ENCODE data around the gene MALRD1. TPM values are rescaled to one million over a fixed set of nuclear protein-coding genes. Genes with fewer than 3 reads are reported as not detected.

MALRD1 gene
- total RNA-seq, 1 donor from 2014 or later: 0.28 TPM

- Mint-ChIP-seq H3K27ac (ENCODE audit: unreplicated experiment) (no peak overlapping the region), H3K9me3 (ENCODE audit: unreplicated experiment) (no peaks in the 10 kb centered on the region), H3K27me3 (ENCODE audit: unreplicated experiment) (no peaks in the 10 kb centered on the region), H3K4me1 (ENCODE audit: unreplicated experiment) (no peaks in the 10 kb centered on the region), H3K36me3 (ENCODE audit: low read depth, unreplicated experiment) (no peaks in the 10 kb centered on the region), H3K4me3 (ENCODE audit: unreplicated experiment) (no peak overlapping the region)
- no peak for DNase-seq (ENCODE audit: low spot score)
- TF ChIP-seq, protein P1, sequence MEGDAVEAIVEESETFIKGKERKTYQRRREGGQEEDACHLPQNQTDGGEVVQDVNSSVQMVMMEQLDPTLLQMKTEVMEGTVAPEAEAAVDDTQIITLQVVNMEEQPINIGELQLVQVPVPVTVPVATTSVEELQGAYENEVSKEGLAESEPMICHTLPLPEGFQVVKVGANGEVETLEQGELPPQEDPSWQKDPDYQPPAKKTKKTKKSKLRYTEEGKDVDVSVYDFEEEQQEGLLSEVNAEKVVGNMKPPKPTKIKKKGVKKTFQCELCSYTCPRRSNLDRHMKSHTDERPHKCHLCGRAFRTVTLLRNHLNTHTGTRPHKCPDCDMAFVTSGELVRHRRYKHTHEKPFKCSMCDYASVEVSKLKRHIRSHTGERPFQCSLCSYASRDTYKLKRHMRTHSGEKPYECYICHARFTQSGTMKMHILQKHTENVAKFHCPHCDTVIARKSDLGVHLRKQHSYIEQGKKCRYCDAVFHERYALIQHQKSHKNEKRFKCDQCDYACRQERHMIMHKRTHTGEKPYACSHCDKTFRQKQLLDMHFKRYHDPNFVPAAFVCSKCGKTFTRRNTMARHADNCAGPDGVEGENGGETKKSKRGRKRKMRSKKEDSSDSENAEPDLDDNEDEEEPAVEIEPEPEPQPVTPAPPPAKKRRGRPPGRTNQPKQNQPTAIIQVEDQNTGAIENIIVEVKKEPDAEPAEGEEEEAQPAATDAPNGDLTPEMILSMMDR (IDR thresholded peaks at IDR 0.05; ENCODE audit: unreplicated experiment): no peak
Observed at GRCh38 chr10:19572056-19572455, 523.5 kb downstream of the MALRD1 start.

DNA sequence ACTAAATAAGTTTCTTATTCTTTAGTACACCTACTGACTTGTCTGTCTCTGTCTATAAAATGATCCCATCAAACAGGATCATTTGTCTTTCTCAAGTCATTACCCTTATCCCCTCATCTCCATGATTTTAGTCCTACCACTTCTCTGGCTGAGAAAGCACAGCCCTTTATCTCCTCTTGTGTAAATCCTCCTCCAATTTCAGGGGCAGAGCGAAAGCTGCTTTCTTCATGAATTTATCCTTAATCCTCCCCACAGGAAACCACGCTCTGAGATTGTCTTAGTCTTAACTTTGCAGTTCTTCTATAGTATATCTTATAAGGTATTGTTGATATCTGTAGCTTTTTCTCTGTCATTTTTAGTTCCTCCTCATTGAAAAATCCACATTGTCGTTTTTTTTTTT, 528.0 kb downstream of the MALRD1 start:
- Mint-ChIP-seq H3K27me3 (ENCODE audit: unreplicated experiment) (no peaks in the 10 kb centered on the region), H3K4me3 (ENCODE audit: unreplicated experiment) (no peak overlapping the region), H3K9me3 (ENCODE audit: unreplicated experiment) (no peaks in the 10 kb centered on the region), H3K36me3 (ENCODE audit: low read depth, unreplicated experiment) (no peaks in the 10 kb centered on the region), H3K27ac (ENCODE audit: unreplicated experiment) (no peak overlapping the region), H3K4me1 (ENCODE audit: unreplicated experiment) (no peaks in the 10 kb centered on the region)
- no peak for DNase-seq (ENCODE audit: low spot score)
- TF ChIP-seq, protein P1 (IDR thresholded peaks at IDR 0.05; ENCODE audit: unreplicated experiment): no peak

- Mint-ChIP-seq H3K27me3 (ENCODE audit: unreplicated experiment) (no peaks in the 10 kb centered on the region), H3K4me3 (ENCODE audit: unreplicated experiment) (no peak overlapping the region), H3K9me3 (ENCODE audit: unreplicated experiment) (no peaks in the 10 kb centered on the region), H3K36me3 (ENCODE audit: low read depth, unreplicated experiment) (no peaks in the 10 kb centered on the region), H3K27ac (ENCODE audit: unreplicated experiment) (no peak overlapping the region), H3K4me1 (ENCODE audit: unreplicated experiment) (no peaks in the 10 kb centered on the region)
- TF ChIP-seq, protein P1 (IDR thresholded peaks at IDR 0.05; ENCODE audit: unreplicated experiment): no peak
- no peak for DNase-seq (ENCODE audit: low spot score)
Observed at GRCh38 chr10:19577381-19577780, 528.8 kb downstream of the MALRD1 start.

DNA sequence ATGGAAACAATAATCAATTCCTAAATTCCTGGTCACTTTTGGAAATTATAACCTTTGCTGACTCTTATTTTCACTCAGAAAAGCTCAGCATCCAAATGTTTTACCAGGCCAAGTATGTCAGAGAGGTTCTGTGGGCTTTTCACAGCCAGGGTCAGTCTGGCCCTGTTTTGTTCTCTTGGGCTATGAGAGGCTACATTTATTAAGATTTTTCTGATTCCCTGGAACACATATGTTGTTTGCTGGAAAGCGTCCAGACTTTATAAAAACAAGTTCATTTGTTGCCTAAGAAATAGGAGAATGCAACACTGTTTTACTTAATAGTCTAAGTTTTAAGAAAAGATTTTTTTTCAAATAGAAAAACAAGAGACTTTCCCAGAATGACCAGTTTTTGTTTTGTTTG, 529.2 kb downstream of the MALRD1 start:
- no peaks in the 10 kb centered on the region for H3K27me3 Mint-ChIP-seq (ENCODE audit: unreplicated experiment)
- no peaks in the 10 kb centered on the region for H3K4me1 Mint-ChIP-seq (ENCODE audit: unreplicated experiment)
- H3K27ac Mint-ChIP-seq (ENCODE audit: unreplicated experiment): no peak overlapping the region
- no peak for DNase-seq (ENCODE audit: low spot score)
- TF ChIP-seq, protein P1 (IDR thresholded peaks at IDR 0.05; ENCODE audit: unreplicated experiment): no peak
- H3K36me3 Mint-ChIP-seq (ENCODE audit: low read depth, unreplicated experiment): no peaks in the 10 kb centered on the region
- H3K4me3 Mint-ChIP-seq (ENCODE audit: unreplicated experiment): no peak overlapping the region
- H3K9me3 Mint-ChIP-seq (ENCODE audit: unreplicated experiment): no peaks in the 10 kb centered on the region

DNA sequence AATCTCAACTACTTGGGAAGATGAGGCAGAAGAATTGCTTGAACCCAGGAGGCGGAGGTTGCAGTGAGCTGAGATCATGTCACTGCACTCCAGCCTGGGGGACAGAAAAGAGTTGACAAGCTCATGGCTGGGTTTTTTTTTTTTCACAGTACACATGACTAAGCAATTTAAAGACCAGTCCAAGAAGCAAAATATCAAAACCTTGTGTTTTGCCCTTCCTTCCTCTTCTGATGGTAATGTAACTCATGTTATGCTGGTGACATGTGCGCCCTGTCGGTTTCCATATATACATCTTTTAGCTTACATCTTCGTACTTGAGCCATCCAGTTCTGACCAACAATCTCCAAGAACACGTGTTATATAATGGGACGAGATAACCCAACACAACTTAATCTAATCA, 530.0 kb downstream of the MALRD1 start:
- no peak for DNase-seq (ENCODE audit: low spot score)
- H3K9me3 Mint-ChIP-seq (ENCODE audit: unreplicated experiment): no peaks in the 10 kb centered on the region
- H3K27ac Mint-ChIP-seq (ENCODE audit: unreplicated experiment): no peak overlapping the region
- no peaks in the 10 kb centered on the region for H3K4me1 Mint-ChIP-seq (ENCODE audit: unreplicated experiment)
- TF ChIP-seq, protein P1 (IDR thresholded peaks at IDR 0.05; ENCODE audit: unreplicated experiment): no peak
- no peaks in the 10 kb centered on the region for H3K36me3 Mint-ChIP-seq (ENCODE audit: low read depth, unreplicated experiment)
- H3K4me3 Mint-ChIP-seq (ENCODE audit: unreplicated experiment): no peak overlapping the region
- H3K27me3 Mint-ChIP-seq (ENCODE audit: unreplicated experiment): no peaks in the 10 kb centered on the region
